SK-N-SH (cell line): Measurements from ENCODE around the gene RCE1. TPM values are rescaled to one million over a fixed set of nuclear protein-coding genes. Genes with fewer than 3 reads are reported as not detected.

ENCODE experiments used
- CTCF ChIA-PET: fragments of 300-600, 350-600 bp; formaldehyde crosslinking; extraction: SDS; loops from one replicate; lab custom pipeline; 2021; lab: Yijun Ruan, JAX
- POLR2A ChIA-PET: fragments of 350-600 bp; sonication (Branson Sonifier 250); formaldehyde crosslinking; extraction: SDS; loops from one replicate; lab custom pipeline; 2020; ENCODE audit warnings: antibody characterized with exemption, inconsistent platforms; lab: Yijun Ruan, JAX
- DNase-seq: peaks from one replicate; pipeline ENCODE4 v3.0.0; 2012
- H2AFZ ChIP-seq: fragments of 200-600 bp; sonication (generic); 2 replicates; pipeline ENCODE4 v1.8.1; 2016; ENCODE audit warnings: antibody characterized with exemption, mild to moderate bottlenecking, low read depth
- H3F3A ChIP-seq: fragments of 200-600 bp; sonication (generic); replicated peaks from 2 replicates; pipeline ENCODE3; 2016; ENCODE audit warnings: antibody characterized with exemption, mild to moderate bottlenecking; ENCODE audit not compliant: insufficient read depth
- H3K27ac ChIP-seq, 2 experiments: fragments of 200-500 bp in 1 of 2; fragments of 200-600 bp in 1 of 2; sonication (Bioruptor generic) in 1 of 2; sonication (generic), shearing (Covaris generic) in 1 of 2; 2 replicates each; pipeline versions ENCODE4 v1.5.1 to v1.6.1; 2014 to 2016; ENCODE audit warnings: low read depth in 2 of 2, inconsistent platforms in 1 of 2, low read length in 1 of 2, mild to moderate bottlenecking in 1 of 2, mixed read lengths in 1 of 2
- H3K27me3 ChIP-seq: fragments of 200-600 bp; sonication (generic), shearing (Covaris generic); 2 replicates; pipeline ENCODE4 v1.6.1; 2016; ENCODE audit warnings: mixed run types; ENCODE audit not compliant: insufficient read depth
- H3K36me3 ChIP-seq, 2 experiments: fragments of 200-500 bp in 1 of 2; fragments of 200-600 bp in 1 of 2; sonication (Bioruptor generic) in 1 of 2; sonication (generic) in 1 of 2; replicated peaks in 1 of 2; 2 replicates each; pipeline versions ENCODE3 to v1.5.1; 2014 to 2016; ENCODE audit warnings: low read length in 1 of 2, mild to moderate bottlenecking in 1 of 2; ENCODE audit not compliant: insufficient read depth in 2 of 2, control insufficient read depth in 1 of 2
- H3K4me1 ChIP-seq, 2 experiments: fragments of 200-500 bp in 1 of 2; fragments of 200-600 bp in 1 of 2; sonication (Bioruptor generic) in 1 of 2; sonication (generic), shearing (Covaris generic) in 1 of 2; 2 replicates each; pipeline versions ENCODE4 v1.5.1 to v1.6.1; 2014 to 2016; ENCODE audit warnings: low read depth in 1 of 2, low read length in 1 of 2, mixed run types in 1 of 2; ENCODE audit not compliant: insufficient read depth in 2 of 2, control insufficient read depth in 1 of 2
- H3K4me2 ChIP-seq: fragments of 200-600 bp; sonication (generic), shearing (Covaris generic); 2 replicates; pipeline ENCODE4 v1.6.1; 2017; ENCODE audit warnings: mixed run types
- H3K4me3 ChIP-seq, 2 experiments: fragments of 200-500 bp in 1 of 2; fragments of 200-600 bp in 1 of 2; sonication (Bioruptor generic) in 1 of 2; sonication (generic), shearing (Covaris generic) in 1 of 2; 2 replicates each; pipeline versions ENCODE4 v1.5.1 to v1.8.1; 2014 to 2016; ENCODE audit warnings: low read depth in 2 of 2, inconsistent platforms in 1 of 2, low read length in 1 of 2, mild to moderate bottlenecking in 1 of 2, mixed read lengths in 1 of 2, moderate library complexity in 1 of 2
- H3K79me2 ChIP-seq: fragments of 200-600 bp; sonication (generic); 2 replicates; pipeline ENCODE4 v1.8.1; 2017; ENCODE audit warnings: mild to moderate bottlenecking; ENCODE audit not compliant: insufficient read depth
- H3K9ac ChIP-seq: fragments of 200-600 bp; sonication (generic); 2 replicates; pipeline ENCODE4 v1.6.1; 2017; ENCODE audit warnings: mixed run types
- H3K9me2 ChIP-seq: fragments of 200-600 bp; sonication (generic); 2 replicates; pipeline ENCODE4 v1.6.1; 2017; ENCODE audit warnings: mixed run types
- H3K9me3 ChIP-seq: fragments of 200-600 bp; sonication (generic); 2 replicates; pipeline ENCODE4 v1.6.1; 2017; ENCODE audit warnings: mixed run types, mild to moderate bottlenecking, moderate library complexity
- H4K20me1 ChIP-seq: fragments of 200-600 bp; sonication (generic); 2 replicates; pipeline ENCODE4 v1.6.1; 2017; ENCODE audit warnings: mild to moderate bottlenecking, mixed run types; ENCODE audit not compliant: insufficient read depth
- ELF1 ChIP-seq: IDR thresholded peaks from 2 replicates; pipeline ENCODE4 v1.4.0; 2012
- EP300 ChIP-seq, 2 experiments: IDR thresholded peaks; 2 replicates each; pipeline versions ENCODE4 v1.4.0 to v1.6.1; 2012; ENCODE audit warnings: borderline replicate concordance in 1 of 2, low read depth in 1 of 2, low read length in 1 of 2
- EZH2phosphoT487 ChIP-seq: fragments of 200-600 bp; sonication (generic); IDR thresholded peaks from 2 replicates; pipeline ENCODE4 v1.6.1; 2017; ENCODE audit warnings: low read depth, mixed run types, mild to moderate bottlenecking, antibody characterized with exemption, moderate library complexity, borderline replicate concordance
- FOXM1 ChIP-seq: IDR thresholded peaks from 2 replicates; pipeline ENCODE4 v1.4.0; 2012; ENCODE audit warnings: low read depth, mild to moderate bottlenecking
- GABPA ChIP-seq: IDR thresholded peaks from 2 replicates; pipeline ENCODE4 v1.4.0; 2012; ENCODE audit warnings: low read depth, mild to moderate bottlenecking
- MXI1 ChIP-seq: IDR thresholded peaks from 2 replicates; pipeline ENCODE4 v1.6.1; 2012; ENCODE audit warnings: mild to moderate bottlenecking, low read depth, low read length, improper control_type of control experiment
- NFIC ChIP-seq: IDR thresholded peaks from 2 replicates; pipeline ENCODE4 v1.4.0; 2012; ENCODE audit warnings: borderline replicate concordance
- RAD21 ChIP-seq: IDR thresholded peaks from 2 replicates; pipeline ENCODE4 v1.6.1; 2012; ENCODE audit warnings: mild to moderate bottlenecking, low read length
- SMC3 ChIP-seq: IDR thresholded peaks from 2 replicates; pipeline ENCODE4 v1.6.1; 2012; ENCODE audit warnings: low read depth, low read length, improper control_type of control experiment
- TCF12 ChIP-seq: IDR thresholded peaks from 2 replicates; pipeline ENCODE4 v1.4.0; 2012
- YY1 ChIP-seq: IDR thresholded peaks from 2 replicates; pipeline ENCODE4 v1.4.0; 2012; ENCODE audit warnings: low read depth, mild to moderate bottlenecking
- WGBS: methylation state at CpG from one replicate; pipeline ENCODE4 v1.1.6; 2017; ENCODE audit warnings: low lambda C conversion rate; 5-methylcytosine and 5-hydroxymethylcytosine counted together
- polyA plus RNA-seq, 3 experiments: library from polyadenylated mRNA; depleted of rRNA; stranded (reverse); fragments of >200 nt; gene quantifications; 2 replicates each; pipeline ENCODE4 v1.2.3, GENCODE V29; 2012
- TF ChIP-seq, protein P1 (sequence below): IDR thresholded peaks from 2 replicates; pipeline ENCODE4 v1.4.0; 2012; ENCODE audit warnings: low read depth
- TF ChIP-seq, protein P2 (sequence below): IDR thresholded peaks from 2 replicates; pipeline ENCODE4 v1.4.0; 2012; ENCODE audit warnings: low read depth, borderline replicate concordance
- TF ChIP-seq, protein P3 (sequence below): fragments of 200-600 bp; sonication (generic); IDR thresholded peaks from 2 replicates; pipeline ENCODE4 v1.6.1; 2017; ENCODE audit warnings: antibody characterized with exemption, mild to moderate bottlenecking, moderate library complexity
- TF ChIP-seq, protein P4 (sequence below): IDR thresholded peaks from 2 replicates; pipeline ENCODE4; 2012
- TF ChIP-seq, protein P5 (sequence below): IDR thresholded peaks from 2 replicates; pipeline ENCODE4 v1.4.0; 2012; ENCODE audit warnings: low read depth, borderline replicate concordance
- TF ChIP-seq, protein P6 (sequence below): IDR thresholded peaks from 2 replicates; pipeline ENCODE4 v1.6.1; 2012; ENCODE audit warnings: mild to moderate bottlenecking, low read depth, low read length, moderate library complexity

RCE1 gene
- polyA plus RNA-seq, 1 of the 3 experiments (the other 2 are of a cell fraction) = 25.0 TPM

DNA sequence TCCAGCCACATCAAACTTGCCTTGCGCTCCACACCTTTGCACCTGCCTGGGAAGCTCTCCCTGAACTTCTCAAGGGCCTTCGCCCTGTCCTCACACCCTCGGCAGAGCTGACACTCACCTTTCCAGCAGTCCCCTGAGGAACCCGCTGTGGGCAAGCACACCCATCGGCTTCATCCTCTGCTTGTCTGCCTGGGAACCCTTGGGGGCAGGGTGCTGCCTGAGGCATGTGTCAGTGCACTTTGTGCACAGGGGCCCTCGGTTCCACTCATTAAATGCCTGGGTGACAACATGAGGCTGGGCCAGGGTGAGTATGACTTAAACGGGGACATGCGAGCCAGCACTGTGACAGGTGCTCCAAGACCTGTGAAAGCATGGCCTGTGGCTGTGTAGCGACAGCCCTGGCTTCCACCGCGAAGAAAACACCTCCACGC, 11.0 kb downstream of the RCE1 start:
- Histone ChIP-seq H3K9ac (no peak overlapping the region), H3K27me3 (no peaks in the 10 kb centered on the region), H3K27ac (no peak overlapping the region), H3K9me3 (no peaks in the 10 kb centered on the region), H3K9me2 (no peaks in the 10 kb centered on the region), H3F3A (no peaks in the 10 kb centered on the region), H2AFZ (no peak overlapping the region), H3K4me1 (peaks cover 0 to 10% of the 10 kb centered on the region in 2 experiments; a peak in 2 of 4 replicates), H3K4me3 (no peak overlapping the region), H4K20me1 (no peaks in the 10 kb centered on the region), H3K79me2 (peaks cover 14% of the 10 kb centered on the region), H3K36me3 (peaks cover 0 to 2% of the 10 kb centered on the region in 2 experiments), H3K4me2 (no peak overlapping the region)
- ChIA-PET CTCF (interaction anchor here (1.0 to 3.1 kb wide), 4 partner anchors 10 to 122 kb away, joined by 3 to 17 read pairs (median 4); partner anchors contain the start of gene RCE1), POLR2A (interaction anchor here (2.2 kb wide), 1 partner anchor 11 kb away, joined by 14 read pairs; the partner anchor contains the start of gene RCE1)
- 96% methylated on average over 11 of the region's 12 CpGs for WGBS
- DNase-seq = no peak
- TF ChIP-seq ELF1 = no peak

DNA sequence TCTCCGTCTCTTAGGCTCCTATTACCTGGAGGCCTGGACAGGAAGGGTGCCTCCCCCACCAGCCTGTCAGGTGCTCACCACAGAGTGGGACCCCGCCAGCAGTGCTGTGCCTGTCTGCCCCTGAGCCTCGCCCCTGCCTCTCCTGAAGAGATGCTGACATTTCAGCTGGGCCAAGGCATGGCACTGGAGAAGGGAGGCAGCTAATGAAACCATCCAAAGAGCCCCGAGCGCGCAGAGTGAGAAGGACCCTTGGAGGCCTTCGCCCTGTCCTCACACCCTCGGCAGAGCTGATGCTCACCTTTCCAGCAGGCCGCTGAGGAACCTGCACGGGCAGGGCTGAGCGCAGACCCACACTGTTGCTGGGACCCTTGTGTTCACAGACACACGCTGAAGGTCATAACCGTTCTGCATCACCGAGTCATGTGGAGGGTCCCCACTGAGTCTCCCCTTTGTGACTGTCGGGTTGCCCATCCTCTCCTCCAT, 11.5 kb downstream of the RCE1 start:
- H3K9ac ChIP-seq = no peak overlapping the region
- H2AFZ ChIP-seq = no peak overlapping the region
- H3K27ac ChIP-seq = no peak overlapping the region
- no peaks in the 10 kb centered on the region for H3K9me2 ChIP-seq
- H3K27me3 ChIP-seq = no peaks in the 10 kb centered on the region
- peaks cover 0 to 2% of the 10 kb centered on the region in 2 experiments for H3K36me3 ChIP-seq
- no peaks in the 10 kb centered on the region for H3F3A ChIP-seq
- ChIA-PET CTCF (interaction anchor here (0.7 to 3.1 kb wide), 4 partner anchors 26 to 397 kb away, joined by 3 to 17 read pairs (median 4); no protein-coding TSS in a partner anchor), POLR2A (interaction anchor here (2.2 kb wide), 1 partner anchor 12 kb away, joined by 14 read pairs; the partner anchor contains the start of gene RCE1)
- no peak for DNase-seq
- H3K4me1 ChIP-seq = peaks cover 0 to 10% of the 10 kb centered on the region in 2 experiments; a peak in 2 of 4 replicates
- no peak overlapping the region for H3K4me2 ChIP-seq
- no peaks in the 10 kb centered on the region for H4K20me1 ChIP-seq
- H3K79me2 ChIP-seq = peaks cover 14% of the 10 kb centered on the region
- no peak overlapping the region for H3K4me3 ChIP-seq
- H3K9me3 ChIP-seq = no peaks in the 10 kb centered on the region
- 98% methylated on average over 7 of the region's 15 CpGs for WGBS
- TF ChIP-seq EZH2phosphoT487 (no peak), RAD21 (no peak), SMC3 (no peak), NFIC (no peak), GABPA (no peak), FOXM1 (no peak), TCF12 (no peak), EP300 (IDR thresholded peaks at IDR 0.05; ENCODE audit: borderline replicate concordance in 1 of 2, low read depth in 1 of 2, low read length in 1 of 2) (no peak), YY1 (no peak), MXI1 (no peak), ELF1 (no peak)
- TF ChIP-seq, protein P1, sequence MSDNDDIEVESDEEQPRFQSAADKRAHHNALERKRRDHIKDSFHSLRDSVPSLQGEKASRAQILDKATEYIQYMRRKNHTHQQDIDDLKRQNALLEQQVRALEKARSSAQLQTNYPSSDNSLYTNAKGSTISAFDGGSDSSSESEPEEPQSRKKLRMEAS = no peak
- TF ChIP-seq, protein P2, sequence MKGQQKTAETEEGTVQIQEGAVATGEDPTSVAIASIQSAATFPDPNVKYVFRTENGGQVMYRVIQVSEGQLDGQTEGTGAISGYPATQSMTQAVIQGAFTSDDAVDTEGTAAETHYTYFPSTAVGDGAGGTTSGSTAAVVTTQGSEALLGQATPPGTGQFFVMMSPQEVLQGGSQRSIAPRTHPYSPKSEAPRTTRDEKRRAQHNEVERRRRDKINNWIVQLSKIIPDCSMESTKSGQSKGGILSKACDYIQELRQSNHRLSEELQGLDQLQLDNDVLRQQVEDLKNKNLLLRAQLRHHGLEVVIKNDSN = no peak
- TF ChIP-seq, protein P3, sequence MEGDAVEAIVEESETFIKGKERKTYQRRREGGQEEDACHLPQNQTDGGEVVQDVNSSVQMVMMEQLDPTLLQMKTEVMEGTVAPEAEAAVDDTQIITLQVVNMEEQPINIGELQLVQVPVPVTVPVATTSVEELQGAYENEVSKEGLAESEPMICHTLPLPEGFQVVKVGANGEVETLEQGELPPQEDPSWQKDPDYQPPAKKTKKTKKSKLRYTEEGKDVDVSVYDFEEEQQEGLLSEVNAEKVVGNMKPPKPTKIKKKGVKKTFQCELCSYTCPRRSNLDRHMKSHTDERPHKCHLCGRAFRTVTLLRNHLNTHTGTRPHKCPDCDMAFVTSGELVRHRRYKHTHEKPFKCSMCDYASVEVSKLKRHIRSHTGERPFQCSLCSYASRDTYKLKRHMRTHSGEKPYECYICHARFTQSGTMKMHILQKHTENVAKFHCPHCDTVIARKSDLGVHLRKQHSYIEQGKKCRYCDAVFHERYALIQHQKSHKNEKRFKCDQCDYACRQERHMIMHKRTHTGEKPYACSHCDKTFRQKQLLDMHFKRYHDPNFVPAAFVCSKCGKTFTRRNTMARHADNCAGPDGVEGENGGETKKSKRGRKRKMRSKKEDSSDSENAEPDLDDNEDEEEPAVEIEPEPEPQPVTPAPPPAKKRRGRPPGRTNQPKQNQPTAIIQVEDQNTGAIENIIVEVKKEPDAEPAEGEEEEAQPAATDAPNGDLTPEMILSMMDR = no peak
- TF ChIP-seq, protein P4, sequence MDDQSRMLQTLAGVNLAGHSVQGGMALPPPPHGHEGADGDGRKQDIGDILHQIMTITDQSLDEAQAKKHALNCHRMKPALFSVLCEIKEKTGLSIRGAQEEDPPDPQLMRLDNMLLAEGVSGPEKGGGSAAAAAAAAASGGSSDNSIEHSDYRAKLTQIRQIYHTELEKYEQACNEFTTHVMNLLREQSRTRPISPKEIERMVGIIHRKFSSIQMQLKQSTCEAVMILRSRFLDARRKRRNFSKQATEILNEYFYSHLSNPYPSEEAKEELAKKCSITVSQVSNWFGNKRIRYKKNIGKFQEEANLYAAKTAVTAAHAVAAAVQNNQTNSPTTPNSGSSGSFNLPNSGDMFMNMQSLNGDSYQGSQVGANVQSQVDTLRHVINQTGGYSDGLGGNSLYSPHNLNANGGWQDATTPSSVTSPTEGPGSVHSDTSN = no peak
- TF ChIP-seq, protein P5, sequence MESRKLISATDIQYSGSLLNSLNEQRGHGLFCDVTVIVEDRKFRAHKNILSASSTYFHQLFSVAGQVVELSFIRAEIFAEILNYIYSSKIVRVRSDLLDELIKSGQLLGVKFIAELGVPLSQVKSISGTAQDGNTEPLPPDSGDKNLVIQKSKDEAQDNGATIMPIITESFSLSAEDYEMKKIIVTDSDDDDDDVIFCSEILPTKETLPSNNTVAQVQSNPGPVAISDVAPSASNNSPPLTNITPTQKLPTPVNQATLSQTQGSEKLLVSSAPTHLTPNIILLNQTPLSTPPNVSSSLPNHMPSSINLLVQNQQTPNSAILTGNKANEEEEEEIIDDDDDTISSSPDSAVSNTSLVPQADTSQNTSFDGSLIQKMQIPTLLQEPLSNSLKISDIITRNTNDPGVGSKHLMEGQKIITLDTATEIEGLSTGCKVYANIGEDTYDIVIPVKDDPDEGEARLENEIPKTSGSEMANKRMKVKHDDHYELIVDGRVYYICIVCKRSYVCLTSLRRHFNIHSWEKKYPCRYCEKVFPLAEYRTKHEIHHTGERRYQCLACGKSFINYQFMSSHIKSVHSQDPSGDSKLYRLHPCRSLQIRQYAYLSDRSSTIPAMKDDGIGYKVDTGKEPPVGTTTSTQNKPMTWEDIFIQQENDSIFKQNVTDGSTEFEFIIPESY = no peak
- TF ChIP-seq, protein P6, sequence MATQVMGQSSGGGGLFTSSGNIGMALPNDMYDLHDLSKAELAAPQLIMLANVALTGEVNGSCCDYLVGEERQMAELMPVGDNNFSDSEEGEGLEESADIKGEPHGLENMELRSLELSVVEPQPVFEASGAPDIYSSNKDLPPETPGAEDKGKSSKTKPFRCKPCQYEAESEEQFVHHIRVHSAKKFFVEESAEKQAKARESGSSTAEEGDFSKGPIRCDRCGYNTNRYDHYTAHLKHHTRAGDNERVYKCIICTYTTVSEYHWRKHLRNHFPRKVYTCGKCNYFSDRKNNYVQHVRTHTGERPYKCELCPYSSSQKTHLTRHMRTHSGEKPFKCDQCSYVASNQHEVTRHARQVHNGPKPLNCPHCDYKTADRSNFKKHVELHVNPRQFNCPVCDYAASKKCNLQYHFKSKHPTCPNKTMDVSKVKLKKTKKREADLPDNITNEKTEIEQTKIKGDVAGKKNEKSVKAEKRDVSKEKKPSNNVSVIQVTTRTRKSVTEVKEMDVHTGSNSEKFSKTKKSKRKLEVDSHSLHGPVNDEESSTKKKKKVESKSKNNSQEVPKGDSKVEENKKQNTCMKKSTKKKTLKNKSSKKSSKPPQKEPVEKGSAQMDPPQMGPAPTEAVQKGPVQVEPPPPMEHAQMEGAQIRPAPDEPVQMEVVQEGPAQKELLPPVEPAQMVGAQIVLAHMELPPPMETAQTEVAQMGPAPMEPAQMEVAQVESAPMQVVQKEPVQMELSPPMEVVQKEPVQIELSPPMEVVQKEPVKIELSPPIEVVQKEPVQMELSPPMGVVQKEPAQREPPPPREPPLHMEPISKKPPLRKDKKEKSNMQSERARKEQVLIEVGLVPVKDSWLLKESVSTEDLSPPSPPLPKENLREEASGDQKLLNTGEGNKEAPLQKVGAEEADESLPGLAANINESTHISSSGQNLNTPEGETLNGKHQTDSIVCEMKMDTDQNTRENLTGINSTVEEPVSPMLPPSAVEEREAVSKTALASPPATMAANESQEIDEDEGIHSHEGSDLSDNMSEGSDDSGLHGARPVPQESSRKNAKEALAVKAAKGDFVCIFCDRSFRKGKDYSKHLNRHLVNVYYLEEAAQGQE = no peak
